Measurements from ENCODE around the gene ACTMAP.
"Not testable (repeated sequence)": the region's sequence is repeated elsewhere in the genome, so short reads cannot be mapped to it uniquely, and the experiment has no call there.

Gene ACTMAP

DNA sequence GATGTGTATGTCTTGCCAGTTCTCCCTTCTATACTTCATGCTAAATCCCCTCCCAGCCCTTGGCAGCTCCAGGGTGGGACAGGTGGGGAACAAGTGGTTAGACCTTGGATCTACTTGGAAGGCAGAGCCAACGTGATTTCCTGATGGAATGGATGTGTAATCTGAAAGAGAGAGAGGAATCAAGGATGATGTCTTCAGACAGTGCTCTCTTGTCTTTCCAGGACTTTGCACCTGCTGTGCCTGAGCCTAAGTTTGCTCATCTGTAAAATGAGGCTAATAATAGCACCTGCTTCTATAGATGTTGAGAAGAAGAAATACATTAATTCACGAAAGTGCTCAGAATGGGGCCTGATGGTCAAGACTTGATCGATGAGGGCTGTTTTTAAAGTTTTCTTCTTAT is 41.7 kb upstream of the ACTMAP start:
- TF ChIP-seq CTCF (IDR thresholded peaks at IDR 0.05; ENCODE audit: borderline replicate concordance, insufficient read depth, low read depth, low read length): no peak

DNA sequence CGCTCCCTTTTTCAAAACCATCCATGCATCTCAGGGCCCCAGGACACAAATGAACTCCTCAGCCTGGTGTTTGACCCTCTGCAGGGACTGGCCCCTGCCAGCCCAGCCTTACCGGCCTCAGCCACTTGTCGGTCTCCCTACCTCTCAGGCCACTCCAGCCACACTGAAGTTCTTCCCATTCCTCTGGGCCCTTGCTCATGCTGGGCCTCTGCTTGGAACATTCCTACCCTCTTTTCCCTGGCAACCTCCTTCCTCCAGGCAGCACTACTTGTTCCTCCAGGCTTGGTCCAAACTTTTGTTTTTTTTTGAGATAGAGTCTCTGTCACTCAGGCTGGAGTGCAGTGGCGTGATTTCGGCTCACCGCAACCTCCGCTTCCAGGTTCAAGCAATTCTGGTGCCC is 41.1 kb upstream of the ACTMAP start:
- no peak for TF ChIP-seq CTCF (IDR thresholded peaks at IDR 0.05; ENCODE audit: borderline replicate concordance, insufficient read depth, low read depth, low read length)
- H3K4me3 ChIP-seq (ENCODE audit: low read depth, low read length): no peak overlapping the region

More for the DNA sequence above, 41.7 kb upstream of the ACTMAP start:
- H3K4me3 ChIP-seq (ENCODE audit: low read depth, low read length): no peak overlapping the region

DNA sequence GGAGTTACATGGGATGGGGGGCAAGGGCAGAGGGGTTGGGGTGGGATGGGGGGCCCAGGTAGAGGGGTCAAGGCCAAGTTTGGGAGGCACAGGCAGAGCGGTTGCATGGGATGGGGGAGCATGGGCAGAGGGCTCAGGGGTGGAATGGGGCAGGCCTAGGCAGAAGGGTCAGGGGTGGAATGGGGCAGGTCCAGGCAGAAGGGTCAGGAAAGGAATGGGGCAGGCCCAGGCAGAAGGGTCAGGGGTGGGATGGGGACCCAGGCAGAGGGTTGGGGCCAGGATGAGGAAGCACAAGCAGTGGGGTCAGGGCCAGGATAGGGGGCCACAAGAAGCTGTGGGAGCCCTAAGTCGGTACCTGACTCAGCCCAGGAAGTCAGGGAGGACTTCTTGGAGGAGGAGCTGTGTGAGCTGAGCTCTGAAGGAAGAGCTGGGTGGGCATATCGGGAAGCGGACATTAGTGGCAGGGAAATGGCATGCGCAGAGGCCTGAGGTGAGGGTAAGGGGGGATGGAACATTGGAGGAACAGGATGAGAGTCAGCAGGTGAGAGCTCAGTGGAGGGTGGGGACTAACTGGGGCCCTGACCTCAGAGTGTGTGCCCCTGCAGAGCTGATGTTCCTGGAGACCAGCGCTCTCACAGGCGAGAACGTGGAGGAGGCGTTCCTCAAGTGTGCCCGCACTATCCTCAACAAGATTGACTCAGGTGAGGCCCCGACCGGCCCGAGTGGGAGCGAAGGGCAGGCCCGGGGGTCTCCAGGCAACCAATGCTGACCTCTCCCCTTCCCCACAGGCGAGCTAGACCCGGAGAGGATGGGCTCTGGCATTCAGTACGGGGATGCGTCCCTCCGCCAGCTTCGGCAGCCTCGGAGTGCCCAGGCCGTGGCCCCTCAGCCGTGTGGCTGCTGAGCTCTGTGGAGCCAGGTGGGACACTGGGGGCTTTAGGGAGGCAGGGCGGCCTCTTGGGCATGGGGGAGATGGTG is 36.1 kb upstream of the ACTMAP start:
- TF ChIP-seq CTCF (IDR thresholded peaks at IDR 0.05; ENCODE audit: borderline replicate concordance, insufficient read depth, low read depth, low read length): no peak
- no peak overlapping the region for H3K4me3 ChIP-seq (ENCODE audit: low read depth, low read length)

GRCh38 chr19:40785526-40785925 is 35.2 kb upstream of the ACTMAP start:
- H3K4me3 ChIP-seq (ENCODE audit: low read depth, low read length): no peak overlapping the region
- TF ChIP-seq CTCF (IDR thresholded peaks at IDR 0.05; ENCODE audit: borderline replicate concordance, insufficient read depth, low read depth, low read length): no peak

DNA sequence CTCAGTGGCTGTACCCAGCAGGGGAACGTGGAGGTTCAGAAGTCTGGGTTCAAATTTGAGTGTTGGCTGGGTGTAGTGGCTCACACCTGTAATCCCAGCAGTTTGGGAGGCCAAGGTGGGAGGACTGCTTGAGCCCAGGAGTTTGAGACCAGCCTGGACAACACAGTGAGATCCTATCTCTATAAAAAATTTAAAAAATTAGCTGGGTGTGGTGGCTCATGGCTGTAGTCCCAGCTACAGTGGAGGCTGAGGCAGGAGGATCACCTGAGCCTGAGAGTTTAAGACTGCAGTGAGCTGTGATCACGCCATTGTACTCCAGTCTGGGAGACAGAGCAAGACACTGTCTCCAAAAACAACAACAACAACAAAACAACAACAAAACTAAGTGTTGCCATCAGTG is 33.9 kb upstream of the ACTMAP start:
- H3K4me3 ChIP-seq (ENCODE audit: low read depth, low read length): not testable (repeated sequence)

DNA sequence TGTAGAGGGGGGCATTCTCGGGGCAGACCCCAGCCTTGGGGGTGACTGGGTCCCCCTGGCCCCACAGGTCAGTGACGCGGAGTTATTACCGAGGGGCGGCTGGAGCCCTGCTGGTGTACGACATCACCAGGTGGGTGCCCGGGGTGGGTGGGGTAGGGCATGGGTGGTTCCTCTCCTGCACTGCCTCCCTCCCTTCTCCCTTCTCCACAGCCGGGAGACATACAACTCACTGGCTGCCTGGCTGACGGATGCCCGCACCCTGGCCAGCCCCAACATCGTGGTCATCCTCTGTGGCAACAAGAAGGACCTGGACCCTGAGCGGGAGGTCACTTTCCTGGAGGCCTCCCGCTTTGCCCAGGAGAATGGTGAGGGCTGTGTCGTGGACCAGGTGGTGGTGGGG is 33.4 kb upstream of the ACTMAP start:
- TF ChIP-seq CTCF (IDR thresholded peaks at IDR 0.05; ENCODE audit: borderline replicate concordance, insufficient read depth, low read depth, low read length): no peak
- H3K4me3 ChIP-seq (ENCODE audit: low read depth, low read length): no peak overlapping the region

DNA sequence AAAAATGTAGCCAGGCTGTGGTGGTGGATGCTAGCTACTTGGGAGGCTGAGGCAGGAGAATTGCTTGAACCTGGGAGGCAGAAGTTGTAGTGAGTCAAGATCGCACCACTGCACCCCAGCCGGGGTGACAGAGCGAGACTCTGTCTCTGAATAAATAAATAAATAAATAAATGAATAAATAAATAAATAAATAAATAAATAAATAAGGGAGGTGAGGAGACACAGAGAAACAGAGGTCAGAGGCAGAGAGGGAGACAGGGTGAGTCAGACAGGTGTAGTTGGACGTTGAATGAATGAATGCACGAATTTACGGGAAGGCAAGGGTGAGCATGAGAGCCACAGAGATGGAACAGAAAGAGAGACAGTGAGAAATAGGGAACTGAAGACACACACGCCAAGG is 30.9 kb upstream of the ACTMAP start:
- TF ChIP-seq CTCF (IDR thresholded peaks at IDR 0.05; ENCODE audit: borderline replicate concordance, insufficient read depth, low read depth, low read length): no peak

More for the DNA sequence above, 30.9 kb upstream of the ACTMAP start:
- no peak overlapping the region for H3K4me3 ChIP-seq (ENCODE audit: low read depth, low read length)
